Pancreas (tissue), 10 donors: ENCODE results near the gene SLC9C1. TPM values are rescaled to one million over a fixed set of nuclear protein-coding genes. Genes with fewer than 3 reads are reported as not detected.

ENCODE experiments used
- ATAC-seq, 4 donors: fragments of 200-7000 bp; cut with Tn5 transposase; one replicate each; pipeline versions ENCODE4 v1.8.0 to v1.9.1; 2020; ENCODE audit warnings: mild to moderate bottlenecking in 4 of 4, moderate library complexity in 4 of 4
- DNase-seq, 6 donors: peaks; one replicate each; pipeline ENCODE4 v3.0.0-alpha.2; 2020
- FAIRE-seq: peaks from 2 replicates; lab custom pipeline; 2012; peaks lifted over from hg19 to GRCh38; lab: Jason Lieb, UNC
- H3K27ac ChIP-seq, 4 donors: fragments of 200-600 bp; sonication (generic); 1 replicate in 3 of 4; 2 replicates in 1 of 4; pipeline versions ENCODE4 v1.5.0 to v1.8.0; 2020
- H3K27me3 ChIP-seq, 4 donors: fragments of 200-600 bp; one replicate each; pipeline ENCODE4 v1.8.0; 2021
- H3K36me3 ChIP-seq, 3 donors: fragments of 200-600 bp; sonication (generic) in 1 of 3; one replicate each; pipeline versions ENCODE4 v1.5.0 to v1.8.0; 2020 to 2021
- H3K4me1 ChIP-seq, 3 donors: fragments of 200-600 bp; one replicate each; pipeline ENCODE4 v1.8.0; 2021
- H3K4me3 ChIP-seq, 4 donors: fragments of 200-600 bp; sonication (generic) in 2 of 4; one replicate each; pipeline versions ENCODE4 v1.5.0 to v1.8.0; 2020 to 2021
- H3K9me3 ChIP-seq, 4 donors: fragments of 200-600 bp; one replicate each; pipeline ENCODE4 v1.8.0; 2021
- CTCF ChIP-seq, 4 donors: fragments of 200-600 bp; sonication (generic) in 3 of 4; IDR thresholded peaks; one replicate each; pipeline versions ENCODE4 v1.5.0 to v1.8.0; 2021; ENCODE audit warnings: antibody characterized with exemption in 4 of 4
- whole genome bisulfite sequencing, 2 donors: extraction: QIAGEN DNeasy Blood & Tissue Kit; methylation state at CpG; one replicate each; pipeline ENCODE4 v1.1.7; 2013; 5-methylcytosine and 5-hydroxymethylcytosine counted together
- intact Hi-C, 3 donors: fragments of 100-400 bp; cut with DNase I; formaldehyde crosslinking; loops; one replicate each; pipeline versions ENCODE4 v1.11.1 to v1.14.2; 2022
- polyA plus RNA-seq, 2 donors: library from polyadenylated mRNA; stranded (reverse); fragments of 200-250 nt; gene quantifications; one replicate each; pipeline ENCODE4 v1.2.3, GENCODE V29; 2013
- total RNA-seq, 6 donors: library from RNA; stranded (reverse); fragmentation: NEBNext Ultra II Directional in 4 of 6; extraction: Animal tissue kit (Norgen Biotek cat#: 25700) in 4 of 6; gene quantifications; one replicate each; pipeline versions ENCODE4 v1.2.1 to v1.2.4, GENCODE V29; 2021 to 2023
- donor health status: healthy with polysubstance abuse.
- donor health status: DM: no; HTN: no; CAD: no; lungs with moderate emphysema.
- donor health status: DM: no; HTN: no; CAD: no.
- donor health status: control.
- donor health status: control.
- donor health status: Bipolar disorder and iron deficiency.
- donor health status: DM: yes; HTN: yes; CAD: no.
- donor health status: DM: no; HTN: no; CAD: no.
- donor health status: DM: no; HTN: no; CAD: no.
- donor health status: DM: yes; HTN: yes; CAD: no.

SLC9C1 gene
- total and polyA plus RNA-seq, 8 donors = 0.07 to 0.66 TPM; not detected in 6

GRCh38 chr3:112116748-112117186 is 177.2 kb downstream of the SLC9C1 start:
- ATAC-seq (no peak), FAIRE-seq (no peak), DNase-seq (no peak)
- TF ChIP-seq CTCF (IDR thresholded peaks at IDR 0.05) = no peak
- 73 to 76% methylated on average over 13 of the region's 13 CpGs for WGBS, 2 donors
- no peaks in the 10 kb centered on the region for H3K27me3 ChIP-seq
- H3K4me1 ChIP-seq = peaks cover 7 to 10% (median 9%) of the 10 kb centered on the region in 3 donors
- no peak overlapping the region for H3K27ac ChIP-seq
- intact Hi-C loops = no loop called here
- peaks cover 0 to 29% (median 0%) of the 10 kb centered on the region in 3 donors for H3K36me3 ChIP-seq
- no peaks in the 10 kb centered on the region for H3K9me3 ChIP-seq
- H3K4me3 ChIP-seq = no peak overlapping the region

GRCh38 chr3:112115806-112116383 is 178.1 kb downstream of the SLC9C1 start:
- peaks cover 0 to 28% (median 0%) of the 10 kb centered on the region in 3 donors for H3K36me3 ChIP-seq
- FAIRE-seq (no peak), ATAC-seq (no peak), DNase-seq (no peak)
- WGBS, 2 donors = 87% methylated on average over 6 of the region's 6 CpGs
- H3K27ac ChIP-seq = no peak overlapping the region
- intact Hi-C loops = no loop called here
- no peak overlapping the region for H3K4me3 ChIP-seq
- no peaks in the 10 kb centered on the region for H3K9me3 ChIP-seq
- no peak for TF ChIP-seq CTCF (IDR thresholded peaks at IDR 0.05)
- peaks cover under 1 to 5% (median under 1%) of the 10 kb centered on the region in 3 donors for H3K4me1 ChIP-seq
- H3K27me3 ChIP-seq = no peaks in the 10 kb centered on the region

GRCh38 chr3:112115161-112115739 is 178.8 kb downstream of the SLC9C1 start:
- WGBS, 2 donors = 92% methylated on average over 6 of the region's 6 CpGs
- DNase-seq = no peak
- no peak for TF ChIP-seq CTCF (IDR thresholded peaks at IDR 0.05)
- no peak for FAIRE-seq
- intact Hi-C loops = no loop called here
- ATAC-seq = no peak
- no peaks in the 10 kb centered on the region for H3K4me1 ChIP-seq
- H3K27ac ChIP-seq = no peak overlapping the region
- no peak overlapping the region for H3K4me3 ChIP-seq
- H3K36me3 ChIP-seq = peaks cover 0 to 33% (median 0%) of the 10 kb centered on the region in 3 donors
- no peaks in the 10 kb centered on the region for H3K9me3 ChIP-seq
- no peaks in the 10 kb centered on the region for H3K27me3 ChIP-seq

GRCh38 chr3:112114576-112115160 is 179.3 kb downstream of the SLC9C1 start:
- WGBS, 2 donors = 94 to 98% methylated on average over 6 of the region's 6 CpGs
- H3K9me3 ChIP-seq = no peaks in the 10 kb centered on the region
- no peaks in the 10 kb centered on the region for H3K27me3 ChIP-seq
- H3K27ac ChIP-seq = no peak overlapping the region
- no peak for TF ChIP-seq CTCF (IDR thresholded peaks at IDR 0.05)
- H3K4me3 ChIP-seq = no peak overlapping the region
- intact Hi-C loops = no loop called here
- DNase-seq = no peak
- H3K4me1 ChIP-seq = no peaks in the 10 kb centered on the region
- H3K36me3 ChIP-seq = peaks cover 0 to 35% (median 0%) of the 10 kb centered on the region in 3 donors
- FAIRE-seq = no peak
- ATAC-seq = no peak
